Measurements from ENCODE around the gene PLEKHJ1. TPM values are rescaled to one million over a fixed set of nuclear protein-coding genes. Genes with fewer than 3 reads are reported as not detected.

PLEKHJ1 gene
- total and polyA plus RNA-seq, 2 of the 13 experiments (the other 11 are each of a cell fraction or from before 2014, with no cell fraction given) = 70.5 to 130 TPM

DNA sequence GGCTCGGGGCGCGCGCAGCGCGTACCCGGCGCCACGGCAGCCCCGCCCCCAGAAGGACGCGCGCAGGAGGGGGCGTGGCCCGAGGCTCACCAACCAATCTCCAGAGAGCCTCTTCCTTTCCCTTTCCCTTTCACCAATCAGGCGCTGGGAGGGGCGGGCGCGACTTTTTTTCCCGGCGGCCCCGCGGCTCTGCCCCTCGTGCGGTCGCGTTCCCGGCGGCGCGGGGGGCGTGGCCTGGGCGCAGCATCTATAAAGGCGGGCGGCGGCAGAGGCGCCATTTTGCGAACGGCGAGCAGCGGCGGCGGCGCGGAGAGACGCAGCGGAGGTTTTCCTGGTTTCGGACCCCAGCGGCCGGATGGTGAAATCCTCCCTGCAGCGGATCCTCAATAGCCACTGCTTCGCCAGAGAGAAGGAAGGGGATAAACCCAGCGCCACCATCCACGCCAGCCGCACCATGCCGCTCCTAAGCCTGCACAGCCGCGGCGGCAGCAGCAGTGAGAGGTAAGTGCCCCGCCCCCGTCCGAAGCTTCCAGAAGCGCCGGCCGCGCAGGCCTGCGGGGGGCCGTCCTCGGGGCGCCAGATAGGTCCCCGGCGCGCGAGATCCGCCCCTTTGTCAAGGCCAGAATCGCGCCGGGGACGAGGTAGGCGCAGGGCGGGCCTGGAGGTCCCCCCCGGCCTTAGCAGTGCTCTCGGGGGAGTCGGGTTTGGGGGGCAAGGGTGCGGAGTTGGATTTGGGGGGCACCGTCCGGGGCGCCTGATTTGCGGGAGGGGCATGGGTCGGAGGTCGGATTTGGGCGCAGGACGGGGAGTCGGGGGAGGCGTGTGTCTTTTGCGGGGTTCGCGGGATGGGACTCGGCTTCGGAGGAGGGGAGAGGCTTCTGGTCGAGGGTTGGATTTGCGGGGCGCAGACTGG, 33.4 kb upstream of the PLEKHJ1 start (continued):
- TF ChIP-seq HOXA5 (CRISPR knock-in tag; IDR thresholded peaks at IDR 0.05) (peak; percentile 80; the same call in 1 of the 2 replicates), KAT7 (CRISPR knock-in tag; IDR thresholded peaks at IDR 0.05; ENCODE audit: borderline replicate concordance) (no peak; the same call in 1 of the 2 replicates), ZNF446 (CRISPR knock-in tag; IDR thresholded peaks at IDR 0.05) (peak; percentile 6; the same call in 1 of the 2 replicates), ZBTB34 (CRISPR knock-in tag; IDR thresholded peaks at IDR 0.05) (peak; percentile 58; the same call in 1 of the 2 replicates), ZBTB3 (CRISPR knock-in tag; IDR thresholded peaks at IDR 0.05; ENCODE audit: borderline replicate concordance, low read depth) (no peak), ZNF564 (CRISPR knock-in tag; IDR thresholded peaks at IDR 0.05) (0 out of 2 replicates have a peak, but pooled peaks have one; percentile 78), RXRB (CRISPR knock-in tag; IDR thresholded peaks at IDR 0.05; ENCODE audit: borderline replicate concordance) (0 out of 2 replicates have a peak, but pooled peaks have one; percentile 52), TGIF2 (CRISPR knock-in tag; IDR thresholded peaks at IDR 0.05) (no peak), ZNF841 (CRISPR knock-in tag; IDR thresholded peaks at IDR 0.05; ENCODE audit: borderline replicate concordance) (no peak), ADNP (CRISPR knock-in tag; IDR thresholded peaks at IDR 0.05) (no peak), ZNF747 (CRISPR knock-in tag; IDR thresholded peaks at IDR 0.05; ENCODE audit: borderline replicate concordance) (peak; percentile 81; the same call in 1 of the 2 replicates), KMT2A (CRISPR knock-in tag; IDR thresholded peaks at IDR 0.05) (peak; percentile 56; the same call in 1 of the 2 replicates), FOXM1 (CRISPR knock-in tag; IDR thresholded peaks at IDR 0.05) (no peak), ONECUT2 (CRISPR knock-in tag; IDR thresholded peaks at IDR 0.05) (no peak), NR2F2 (IDR thresholded peaks at IDR 0.05; ENCODE audit: borderline replicate concordance, low read depth) (no peak; the same call in 1 of the 2 replicates), ZNF253 (CRISPR knock-in tag; IDR thresholded peaks at IDR 0.05; ENCODE audit: borderline replicate concordance) (no peak), REL (CRISPR knock-in tag; conservative IDR thresholded peaks at IDR 0.05) (peak; percentile 46; the same call in 1 of the 2 replicates), KDM6A (CRISPR knock-in tag; IDR thresholded peaks at IDR 0.05; ENCODE audit: low read depth) (no peak), RFXAP (CRISPR knock-in tag; IDR thresholded peaks at IDR 0.05; ENCODE audit: borderline replicate concordance) (no peak; the same call in 1 of the 2 replicates), ZNF432 (CRISPR knock-in tag; IDR thresholded peaks at IDR 0.05; ENCODE audit: borderline replicate concordance) (0 out of 2 replicates have a peak, but pooled peaks have one; percentile 5), SATB2 (CRISPR knock-in tag; IDR thresholded peaks at IDR 0.05) (peak; percentile 50; the same call in 1 of the 2 replicates)
- TF ChIP-seq, protein P1, sequence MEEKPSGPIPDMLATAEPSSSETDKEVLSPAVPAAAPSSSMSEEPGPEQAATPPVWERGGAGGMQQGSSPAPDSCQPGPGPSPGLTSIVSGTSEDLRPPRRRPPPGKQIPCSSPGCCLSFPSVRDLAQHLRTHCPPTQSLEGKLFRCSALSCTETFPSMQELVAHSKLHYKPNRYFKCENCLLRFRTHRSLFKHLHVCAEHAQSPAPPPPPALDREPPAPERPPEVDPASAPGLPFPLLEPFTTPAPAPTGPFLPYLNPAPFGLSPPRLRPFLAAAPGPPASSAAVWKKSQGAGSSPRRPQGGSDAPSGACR (CRISPR knock-in tag; IDR thresholded peaks at IDR 0.05) = 0 out of 2 replicates have a peak, but pooled peaks have one; percentile 15
- TF ChIP-seq, protein P2, sequence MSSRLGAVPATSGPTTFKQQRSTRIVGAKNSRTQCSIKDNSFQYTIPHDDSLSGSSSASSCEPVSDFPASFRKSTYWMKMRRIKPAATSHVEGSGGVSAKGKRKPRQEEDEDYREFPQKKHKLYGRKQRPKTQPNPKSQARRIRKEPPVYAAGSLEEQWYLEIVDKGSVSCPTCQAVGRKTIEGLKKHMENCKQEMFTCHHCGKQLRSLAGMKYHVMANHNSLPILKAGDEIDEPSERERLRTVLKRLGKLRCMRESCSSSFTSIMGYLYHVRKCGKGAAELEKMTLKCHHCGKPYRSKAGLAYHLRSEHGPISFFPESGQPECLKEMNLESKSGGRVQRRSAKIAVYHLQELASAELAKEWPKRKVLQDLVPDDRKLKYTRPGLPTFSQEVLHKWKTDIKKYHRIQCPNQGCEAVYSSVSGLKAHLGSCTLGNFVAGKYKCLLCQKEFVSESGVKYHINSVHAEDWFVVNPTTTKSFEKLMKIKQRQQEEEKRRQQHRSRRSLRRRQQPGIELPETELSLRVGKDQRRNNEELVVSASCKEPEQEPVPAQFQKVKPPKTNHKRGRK (CRISPR knock-in tag; IDR thresholded peaks at IDR 0.05) = no peak
- TF ChIP-seq, protein P3, sequence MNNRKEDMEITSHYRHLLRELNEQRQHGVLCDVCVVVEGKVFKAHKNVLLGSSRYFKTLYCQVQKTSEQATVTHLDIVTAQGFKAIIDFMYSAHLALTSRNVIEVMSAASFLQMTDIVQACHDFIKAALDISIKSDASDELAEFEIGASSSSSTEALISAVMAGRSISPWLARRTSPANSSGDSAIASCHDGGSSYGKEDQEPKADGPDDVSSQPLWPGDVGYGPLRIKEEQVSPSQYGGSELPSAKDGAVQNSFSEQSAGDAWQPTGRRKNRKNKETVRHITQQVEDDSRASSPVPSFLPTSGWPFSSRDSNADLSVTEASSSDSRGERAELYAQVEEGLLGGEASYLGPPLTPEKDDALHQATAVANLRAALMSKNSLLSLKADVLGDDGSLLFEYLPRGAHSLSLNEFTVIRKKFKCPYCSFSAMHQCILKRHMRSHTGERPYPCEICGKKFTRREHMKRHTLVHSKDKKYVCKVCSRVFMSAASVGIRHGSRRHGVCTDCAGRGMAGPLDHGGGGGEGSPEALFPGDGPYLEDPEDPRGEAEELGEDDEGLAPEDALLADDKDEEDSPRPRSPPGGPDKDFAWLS (CRISPR knock-in tag; IDR thresholded peaks at IDR 0.05; ENCODE audit: borderline replicate concordance) = no peak
